SK-N-SH treated with all-trans-retinoic acid at 6 μM for 48 hours (cell line): ENCODE results near the gene RPS16.

Source experiments
- ATAC-seq: fragments of 200-7000 bp; cut with Tn5 transposase; 3 replicates; pipeline ENCODE4 v1.9.1; 2020; ENCODE audit warnings: mild to moderate bottlenecking, moderate library complexity
- ARNTL ChIP-seq: fragments of 450-650 bp; formaldehyde crosslinking; IDR thresholded peaks from 2 replicates; pipeline ENCODE4 v1.5.0; 2020; ENCODE audit warnings: low read depth, mild to moderate bottlenecking, moderate library complexity, borderline replicate concordance
- BACH2 ChIP-seq: fragments of 250-450 bp; sonication (Bioruptor Pico); IDR thresholded peaks from 2 replicates; pipeline ENCODE4 v1.9.0; 2021; ENCODE audit warnings: mild to moderate bottlenecking, borderline replicate concordance
- CSDC2 ChIP-seq: fragments of 250-450 bp; sonication (Bioruptor Pico); IDR thresholded peaks from 2 replicates; pipeline ENCODE4 v1.5.0; 2020; ENCODE audit warnings: mild to moderate bottlenecking, moderate library complexity
- ESRRG ChIP-seq: fragments of 250-450 bp; sonication (Bioruptor Pico); IDR thresholded peaks from 2 replicates; pipeline ENCODE4 v1.6.1; 2021; ENCODE audit warnings: mild to moderate bottlenecking
- GLIS3 ChIP-seq: fragments of 250-450 bp; sonication (Bioruptor Pico); IDR thresholded peaks from 2 replicates; pipeline ENCODE4 v1.5.0; 2020; ENCODE audit warnings: mild to moderate bottlenecking, moderate library complexity
- ISL1 ChIP-seq: fragments of 250-450 bp; sonication (Bioruptor Pico); IDR thresholded peaks from 2 replicates; pipeline ENCODE4 v2.1.2; 2022; ENCODE audit warnings: mild to moderate bottlenecking, moderate library complexity
- OSR1 ChIP-seq: fragments of 250-450 bp; sonication (Bioruptor Pico); IDR thresholded peaks from 2 replicates; pipeline ENCODE4 v1.8.0; 2022; ENCODE audit warnings: moderate library complexity, mild to moderate bottlenecking, inconsistent platforms
- PATZ1 ChIP-seq: fragments of 250-450 bp; sonication (Bioruptor Pico); IDR thresholded peaks from 2 replicates; pipeline ENCODE4 v1.8.0; 2020; ENCODE audit warnings: mild to moderate bottlenecking, moderate library complexity, borderline replicate concordance
- PPARA ChIP-seq: fragments of 250-450 bp; sonication (Bioruptor Pico); IDR thresholded peaks from 2 replicates; pipeline ENCODE4 v1.5.0; 2020; ENCODE audit warnings: mild to moderate bottlenecking, borderline replicate concordance
- RARB ChIP-seq: fragments of 250-450 bp; sonication (Bioruptor Pico); IDR thresholded peaks from 2 replicates; pipeline ENCODE4 v1.8.0; 2021; ENCODE audit warnings: mild to moderate bottlenecking, moderate library complexity
- SNAI2 ChIP-seq: fragments of 250-450 bp; sonication (Bioruptor Pico); IDR thresholded peaks from 2 replicates; pipeline ENCODE4 v1.5.0; 2020; ENCODE audit warnings: mild to moderate bottlenecking, moderate library complexity
- TCF4 ChIP-seq: fragments of 250-450 bp; sonication (Bioruptor Pico); IDR thresholded peaks from 2 replicates; pipeline ENCODE4 v1.8.0; 2021; ENCODE audit warnings: mild to moderate bottlenecking, moderate library complexity, borderline replicate concordance
- TOX ChIP-seq: fragments of 250-450 bp; sonication (Bioruptor Pico); IDR thresholded peaks from 2 replicates; pipeline ENCODE4 v1.8.0; 2021; ENCODE audit warnings: mild to moderate bottlenecking, moderate library complexity, borderline replicate concordance
- ZC3H10 ChIP-seq: fragments of 250-450 bp; sonication (Bioruptor Pico); IDR thresholded peaks from 2 replicates; pipeline ENCODE4 v1.5.1; 2021; ENCODE audit warnings: mild to moderate bottlenecking, moderate library complexity
- ZFP3 ChIP-seq: fragments of 250-450 bp; sonication (Bioruptor Pico); IDR thresholded peaks from 2 replicates; pipeline ENCODE4 v1.5.0; 2020; ENCODE audit warnings: mild to moderate bottlenecking, moderate library complexity
- ZFP30 ChIP-seq: fragments of 450-650 bp; formaldehyde crosslinking; IDR thresholded peaks from 2 replicates; pipeline ENCODE4 v1.5.0; 2022; ENCODE audit warnings: mild to moderate bottlenecking, moderate library complexity
- ZNF565 ChIP-seq: fragments of 450-650 bp; formaldehyde crosslinking; conservative IDR thresholded peaks from 2 replicates; pipeline ENCODE4 v1.5.0; 2020; ENCODE audit warnings: low read depth, mild to moderate bottlenecking, moderate library complexity
- ZNF70 ChIP-seq: fragments of 450-650 bp; formaldehyde crosslinking; IDR thresholded peaks from 2 replicates; pipeline ENCODE4 v1.5.0; 2020; ENCODE audit warnings: mild to moderate bottlenecking, moderate library complexity
- ZNF8 ChIP-seq: fragments of 450-650 bp; formaldehyde crosslinking; IDR thresholded peaks from 2 replicates; pipeline ENCODE4 v1.5.0; 2020; ENCODE audit warnings: mild to moderate bottlenecking, moderate library complexity
- TF ChIP-seq, protein P1 (sequence below): fragments of 250-450 bp; sonication (Bioruptor Pico); IDR thresholded peaks from 2 replicates; pipeline ENCODE4 v1.5.1; 2021; ENCODE audit warnings: mild to moderate bottlenecking, moderate library complexity
- TF ChIP-seq, protein P2 (sequence below): fragments of 250-450 bp; sonication (Bioruptor Pico); IDR thresholded peaks from 2 replicates; pipeline ENCODE4 v1.5.0; 2020; ENCODE audit warnings: mild to moderate bottlenecking, moderate library complexity
- TF ChIP-seq, protein P3 (sequence below): fragments of 250-450 bp; sonication (Bioruptor Pico); IDR thresholded peaks from 2 replicates; pipeline ENCODE4 v1.8.0; 2021; ENCODE audit warnings: low read depth, mild to moderate bottlenecking, moderate library complexity, borderline replicate concordance
- TF ChIP-seq, protein P4 (sequence below): fragments of 250-450 bp; sonication (Bioruptor Pico); IDR thresholded peaks from 2 replicates; pipeline ENCODE4 v1.5.1; 2020; ENCODE audit warnings: low read depth, mild to moderate bottlenecking, moderate library complexity

The RPS16 gene

GRCh38 chr19:39400061-39400460 is 35.7 kb downstream of the RPS16 start:
- no peak for ATAC-seq
- TF ChIP-seq ESRRG (CRISPR knock-in tag) (no peak), PPARA (CRISPR knock-in tag) (no peak), ZFP30 (no peak), ZNF70 (no peak), RARB (CRISPR knock-in tag) (no peak), ARNTL (CRISPR knock-in tag) (no peak), ZFP3 (CRISPR knock-in tag) (no peak), TOX (CRISPR knock-in tag) (no peak), ZNF565 (no peak), TCF4 (CRISPR knock-in tag) (no peak), OSR1 (CRISPR knock-in tag) (no peak), SNAI2 (CRISPR knock-in tag) (no peak), PATZ1 (CRISPR knock-in tag) (no peak), GLIS3 (CRISPR knock-in tag) (no peak), ZC3H10 (CRISPR knock-in tag) (no peak), ZNF8 (CRISPR knock-in tag) (no peak)
- TF ChIP-seq, protein P1, sequence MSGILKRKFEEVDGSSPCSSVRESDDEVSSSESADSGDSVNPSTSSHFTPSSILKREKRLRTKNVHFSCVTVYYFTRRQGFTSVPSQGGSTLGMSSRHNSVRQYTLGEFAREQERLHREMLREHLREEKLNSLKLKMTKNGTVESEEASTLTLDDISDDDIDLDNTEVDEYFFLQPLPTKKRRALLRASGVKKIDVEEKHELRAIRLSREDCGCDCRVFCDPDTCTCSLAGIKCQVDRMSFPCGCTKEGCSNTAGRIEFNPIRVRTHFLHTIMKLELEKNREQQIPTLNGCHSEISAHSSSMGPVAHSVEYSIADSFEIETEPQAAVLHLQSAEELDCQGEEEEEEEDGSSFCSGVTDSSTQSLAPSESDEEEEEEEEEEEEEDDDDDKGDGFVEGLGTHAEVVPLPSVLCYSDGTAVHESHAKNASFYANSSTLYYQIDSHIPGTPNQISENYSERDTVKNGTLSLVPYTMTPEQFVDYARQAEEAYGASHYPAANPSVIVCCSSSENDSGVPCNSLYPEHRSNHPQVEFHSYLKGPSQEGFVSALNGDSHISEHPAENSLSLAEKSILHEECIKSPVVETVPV: no peak
- TF ChIP-seq, protein P2, sequence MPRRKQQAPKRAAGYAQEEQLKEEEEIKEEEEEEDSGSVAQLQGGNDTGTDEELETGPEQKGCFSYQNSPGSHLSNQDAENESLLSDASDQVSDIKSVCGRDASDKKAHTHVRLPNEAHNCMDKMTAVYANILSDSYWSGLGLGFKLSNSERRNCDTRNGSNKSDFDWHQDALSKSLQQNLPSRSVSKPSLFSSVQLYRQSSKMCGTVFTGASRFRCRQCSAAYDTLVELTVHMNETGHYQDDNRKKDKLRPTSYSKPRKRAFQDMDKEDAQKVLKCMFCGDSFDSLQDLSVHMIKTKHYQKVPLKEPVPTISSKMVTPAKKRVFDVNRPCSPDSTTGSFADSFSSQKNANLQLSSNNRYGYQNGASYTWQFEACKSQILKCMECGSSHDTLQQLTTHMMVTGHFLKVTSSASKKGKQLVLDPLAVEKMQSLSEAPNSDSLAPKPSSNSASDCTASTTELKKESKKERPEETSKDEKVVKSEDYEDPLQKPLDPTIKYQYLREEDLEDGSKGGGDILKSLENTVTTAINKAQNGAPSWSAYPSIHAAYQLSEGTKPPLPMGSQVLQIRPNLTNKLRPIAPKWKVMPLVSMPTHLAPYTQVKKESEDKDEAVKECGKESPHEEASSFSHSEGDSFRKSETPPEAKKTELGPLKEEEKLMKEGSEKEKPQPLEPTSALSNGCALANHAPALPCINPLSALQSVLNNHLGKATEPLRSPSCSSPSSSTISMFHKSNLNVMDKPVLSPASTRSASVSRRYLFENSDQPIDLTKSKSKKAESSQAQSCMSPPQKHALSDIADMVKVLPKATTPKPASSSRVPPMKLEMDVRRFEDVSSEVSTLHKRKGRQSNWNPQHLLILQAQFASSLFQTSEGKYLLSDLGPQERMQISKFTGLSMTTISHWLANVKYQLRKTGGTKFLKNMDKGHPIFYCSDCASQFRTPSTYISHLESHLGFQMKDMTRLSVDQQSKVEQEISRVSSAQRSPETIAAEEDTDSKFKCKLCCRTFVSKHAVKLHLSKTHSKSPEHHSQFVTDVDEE (CRISPR knock-in tag): no peak
- TF ChIP-seq, protein P3, sequence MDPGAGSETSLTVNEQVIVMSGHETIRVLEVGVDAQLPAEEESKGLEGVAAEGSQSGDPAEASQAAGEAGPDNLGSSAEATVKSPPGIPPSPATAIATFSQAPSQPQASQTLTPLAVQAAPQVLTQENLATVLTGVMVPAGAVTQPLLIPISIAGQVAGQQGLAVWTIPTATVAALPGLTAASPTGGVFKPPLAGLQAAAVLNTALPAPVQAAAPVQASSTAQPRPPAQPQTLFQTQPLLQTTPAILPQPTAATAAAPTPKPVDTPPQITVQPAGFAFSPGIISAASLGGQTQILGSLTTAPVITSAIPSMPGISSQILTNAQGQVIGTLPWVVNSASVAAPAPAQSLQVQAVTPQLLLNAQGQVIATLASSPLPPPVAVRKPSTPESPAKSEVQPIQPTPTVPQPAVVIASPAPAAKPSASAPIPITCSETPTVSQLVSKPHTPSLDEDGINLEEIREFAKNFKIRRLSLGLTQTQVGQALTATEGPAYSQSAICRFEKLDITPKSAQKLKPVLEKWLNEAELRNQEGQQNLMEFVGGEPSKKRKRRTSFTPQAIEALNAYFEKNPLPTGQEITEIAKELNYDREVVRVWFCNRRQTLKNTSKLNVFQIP (CRISPR knock-in tag): no peak
- TF ChIP-seq, all 23 proteins: peak for 0

- ATAC-seq: no peak
- TF ChIP-seq TOX (CRISPR knock-in tag): no peak
- TF ChIP-seq, all 23 proteins: peak for 0
These were observed 36.1 kb downstream of the RPS16 start for GRCh38 chr19:39399668-39400050.

- no peak for TF ChIP-seq OSR1 (CRISPR knock-in tag)
- TF ChIP-seq RARB (CRISPR knock-in tag): no peak
- TF ChIP-seq ZFP30: no peak
- no peak for TF ChIP-seq ISL1
- TF ChIP-seq ZFP3 (CRISPR knock-in tag): no peak
- no peak for TF ChIP-seq BACH2 (CRISPR knock-in tag)
- TF ChIP-seq TOX (CRISPR knock-in tag): no peak
- no peak for TF ChIP-seq ZNF8 (CRISPR knock-in tag)
- TF ChIP-seq, protein P4, sequence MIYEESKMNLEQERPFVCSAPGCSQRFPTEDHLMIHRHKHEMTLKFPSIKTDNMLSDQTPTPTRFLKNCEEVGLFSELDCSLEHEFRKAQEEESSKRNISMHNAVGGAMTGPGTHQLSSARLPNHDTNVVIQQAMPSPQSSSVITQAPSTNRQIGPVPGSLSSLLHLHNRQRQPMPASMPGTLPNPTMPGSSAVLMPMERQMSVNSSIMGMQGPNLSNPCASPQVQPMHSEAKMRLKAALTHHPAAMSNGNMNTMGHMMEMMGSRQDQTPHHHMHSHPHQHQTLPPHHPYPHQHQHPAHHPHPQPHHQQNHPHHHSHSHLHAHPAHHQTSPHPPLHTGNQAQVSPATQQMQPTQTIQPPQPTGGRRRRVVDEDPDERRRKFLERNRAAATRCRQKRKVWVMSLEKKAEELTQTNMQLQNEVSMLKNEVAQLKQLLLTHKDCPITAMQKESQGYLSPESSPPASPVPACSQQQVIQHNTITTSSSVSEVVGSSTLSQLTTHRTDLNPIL (CRISPR knock-in tag): no peak
- TF ChIP-seq, protein P2 (CRISPR knock-in tag): no peak
- TF ChIP-seq, protein P3 (CRISPR knock-in tag): no peak
- TF ChIP-seq ZNF70: no peak
- no peak for TF ChIP-seq CSDC2 (CRISPR knock-in tag)
- no peak for TF ChIP-seq TCF4 (CRISPR knock-in tag)
These were observed 37.4 kb downstream of the RPS16 start for GRCh38 chr19:39398297-39398864.

More at GRCh38 chr19:39398297-39398864, 37.4 kb downstream of the RPS16 start:
- ATAC-seq: no peak
